ENCODE results near the gene MSI2. TPM values are rescaled to one million over a fixed set of nuclear protein-coding genes. Genes with fewer than 3 reads are reported as not detected.

Gene MSI2
- total and polyA plus RNA-seq, 12 donors = 32.6 to 411 (median 148) TPM

DNA sequence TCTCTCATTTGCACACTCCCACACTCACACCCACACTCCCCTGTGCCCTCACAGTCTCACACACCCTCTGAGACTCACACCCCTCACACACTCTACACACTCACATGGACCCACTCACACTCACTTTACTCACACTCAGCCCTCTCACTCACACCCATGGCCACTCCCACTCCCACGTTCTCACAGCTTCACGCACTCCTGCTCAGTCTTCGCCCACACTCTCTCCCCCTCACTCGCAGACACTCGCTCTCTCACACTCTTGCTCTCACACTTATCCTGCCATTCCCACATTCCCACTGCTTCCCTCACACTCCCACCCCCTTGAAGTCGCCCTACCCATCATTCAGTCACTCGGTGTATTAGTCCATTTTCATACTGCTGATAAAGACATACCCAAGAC lies 440.9 kb downstream of the MSI2 start:
- no peak overlapping the region for H3K27ac ChIP-seq
- no peak for DNase-seq
- H3K27me3 ChIP-seq = no peaks in the 10 kb centered on the region
- intact Hi-C loops (cut with DNase I) = loop anchor here in 1 of 2 donors (10.0 kb wide), 1 partner anchor 108 kb away; no protein-coding TSS in a partner anchor
- no peak overlapping the region for H3K4me3 ChIP-seq
- no peak for TF ChIP-seq POLR2A (IDR thresholded peaks at IDR 0.05)
- TF ChIP-seq, protein P1, sequence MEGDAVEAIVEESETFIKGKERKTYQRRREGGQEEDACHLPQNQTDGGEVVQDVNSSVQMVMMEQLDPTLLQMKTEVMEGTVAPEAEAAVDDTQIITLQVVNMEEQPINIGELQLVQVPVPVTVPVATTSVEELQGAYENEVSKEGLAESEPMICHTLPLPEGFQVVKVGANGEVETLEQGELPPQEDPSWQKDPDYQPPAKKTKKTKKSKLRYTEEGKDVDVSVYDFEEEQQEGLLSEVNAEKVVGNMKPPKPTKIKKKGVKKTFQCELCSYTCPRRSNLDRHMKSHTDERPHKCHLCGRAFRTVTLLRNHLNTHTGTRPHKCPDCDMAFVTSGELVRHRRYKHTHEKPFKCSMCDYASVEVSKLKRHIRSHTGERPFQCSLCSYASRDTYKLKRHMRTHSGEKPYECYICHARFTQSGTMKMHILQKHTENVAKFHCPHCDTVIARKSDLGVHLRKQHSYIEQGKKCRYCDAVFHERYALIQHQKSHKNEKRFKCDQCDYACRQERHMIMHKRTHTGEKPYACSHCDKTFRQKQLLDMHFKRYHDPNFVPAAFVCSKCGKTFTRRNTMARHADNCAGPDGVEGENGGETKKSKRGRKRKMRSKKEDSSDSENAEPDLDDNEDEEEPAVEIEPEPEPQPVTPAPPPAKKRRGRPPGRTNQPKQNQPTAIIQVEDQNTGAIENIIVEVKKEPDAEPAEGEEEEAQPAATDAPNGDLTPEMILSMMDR (IDR thresholded peaks at IDR 0.05) = no peak
- peaks cover 0 to 3% of the 10 kb centered on the region in 2 donors for H3K4me1 ChIP-seq (replicated peaks in 1 of 2)
- H3K9me3 ChIP-seq (replicated peaks in 1 of 3) = no peaks in the 10 kb centered on the region
- H3K36me3 ChIP-seq (replicated peaks in 1 of 2) = no peaks in the 10 kb centered on the region
- WGBS, 4 donors = 93 to 96% (median 95%) methylated on average over 7 of the region's 7 CpGs

DNA sequence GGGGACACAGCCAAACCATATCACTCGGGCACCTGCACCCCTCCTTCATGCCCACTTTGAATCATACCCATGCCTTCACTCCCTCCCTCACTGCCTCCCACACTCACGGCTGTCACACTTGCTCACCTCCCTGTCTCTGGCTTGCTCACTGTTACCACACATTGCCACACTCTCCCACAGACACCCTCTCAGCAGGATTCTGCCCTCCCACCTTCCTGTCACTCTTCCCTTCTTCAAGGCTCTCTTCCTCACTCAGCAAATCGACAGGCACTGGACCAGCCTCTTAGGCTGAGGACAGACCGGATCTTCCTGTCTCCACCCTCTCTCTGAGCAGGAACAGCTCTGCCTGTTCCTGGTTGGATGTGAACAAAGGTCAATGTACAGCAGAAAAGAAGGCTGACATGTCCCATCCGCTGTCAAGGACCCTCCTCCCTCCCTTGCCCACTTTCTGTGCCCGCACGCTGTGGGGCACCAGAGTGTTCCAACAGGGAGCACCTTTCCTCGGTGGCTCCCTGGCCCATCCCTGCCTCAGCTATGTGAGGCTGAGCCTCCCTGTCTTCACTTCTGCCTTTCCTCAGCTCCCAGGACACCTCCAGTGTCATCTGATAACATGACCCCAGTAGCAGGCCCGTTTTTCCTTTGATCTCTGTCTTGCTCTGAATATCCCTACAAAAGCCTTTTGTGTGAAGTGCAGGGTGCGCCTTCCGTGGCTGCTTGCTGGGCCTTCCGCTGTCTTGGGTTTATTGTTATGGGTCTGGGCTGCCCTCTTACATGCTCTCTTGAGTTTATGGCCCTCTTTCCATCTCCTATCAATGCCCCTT lies 441.8 kb downstream of the MSI2 start:
- no peaks in the 10 kb centered on the region for H3K9me3 ChIP-seq (replicated peaks in 1 of 3)
- H3K4me1 ChIP-seq (replicated peaks in 1 of 2) = peaks cover 0 to 3% of the 10 kb centered on the region in 2 donors
- no peak overlapping the region for H3K4me3 ChIP-seq
- DNase-seq = no peak
- TF ChIP-seq, protein P1 (IDR thresholded peaks at IDR 0.05) = no peak
- no peak for TF ChIP-seq POLR2A (IDR thresholded peaks at IDR 0.05)
- H3K27ac ChIP-seq = no peak overlapping the region
- WGBS, 4 donors = 82 to 89% (median 84%) methylated on average over 12 of the region's 12 CpGs
- H3K27me3 ChIP-seq = no peaks in the 10 kb centered on the region
- intact Hi-C loops (cut with DNase I) = loop anchor here in 1 of 2 donors (10.0 kb wide), 1 partner anchor 107 kb away; no protein-coding TSS in a partner anchor
- no peaks in the 10 kb centered on the region for H3K36me3 ChIP-seq (replicated peaks in 1 of 2)

DNA sequence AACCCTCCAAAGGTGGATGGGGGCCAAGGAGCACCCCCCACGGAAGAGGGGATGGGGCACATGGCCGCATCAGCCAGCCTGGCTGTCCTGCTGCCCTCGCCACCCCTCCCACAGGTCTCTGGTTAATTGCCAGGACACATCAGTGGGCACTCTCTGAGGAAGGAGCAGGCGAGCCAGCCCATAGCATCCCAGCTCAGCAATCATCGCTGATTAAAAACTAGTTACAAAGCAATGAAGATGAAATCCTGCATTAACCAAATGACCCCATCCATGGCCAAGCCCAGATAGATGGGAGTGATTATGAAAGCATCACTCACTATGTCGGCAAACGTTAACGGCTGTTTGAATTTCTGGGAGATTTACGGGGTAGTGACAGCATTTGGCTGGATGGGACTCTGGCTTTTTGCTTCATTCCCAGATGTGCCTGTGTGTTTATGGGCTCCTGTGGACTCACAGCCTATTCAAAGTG lies 443.5 kb downstream of the MSI2 start:
- Histone ChIP-seq H3K4me1 (replicated peaks in 1 of 2) (peaks cover 0 to 3% of the 10 kb centered on the region in 2 donors), H3K4me3 (no peak overlapping the region), H3K27ac (no peak overlapping the region), H3K9me3 (replicated peaks in 1 of 3) (no peaks in the 10 kb centered on the region), H3K36me3 (replicated peaks in 1 of 2) (no peaks in the 10 kb centered on the region), H3K27me3 (no peaks in the 10 kb centered on the region)
- intact Hi-C loops (cut with DNase I) = loop anchor here in 1 of 2 donors (10.0 kb wide), 1 partner anchor 105 kb away; no protein-coding TSS in a partner anchor
- no peak for TF ChIP-seq POLR2A (IDR thresholded peaks at IDR 0.05)
- TF ChIP-seq, protein P1 (IDR thresholded peaks at IDR 0.05) = no peak
- 61 to 77% (median 70%) methylated on average over 6 to 9 of the region's 9 CpGs for WGBS, 4 donors
- no peak for DNase-seq

DNA sequence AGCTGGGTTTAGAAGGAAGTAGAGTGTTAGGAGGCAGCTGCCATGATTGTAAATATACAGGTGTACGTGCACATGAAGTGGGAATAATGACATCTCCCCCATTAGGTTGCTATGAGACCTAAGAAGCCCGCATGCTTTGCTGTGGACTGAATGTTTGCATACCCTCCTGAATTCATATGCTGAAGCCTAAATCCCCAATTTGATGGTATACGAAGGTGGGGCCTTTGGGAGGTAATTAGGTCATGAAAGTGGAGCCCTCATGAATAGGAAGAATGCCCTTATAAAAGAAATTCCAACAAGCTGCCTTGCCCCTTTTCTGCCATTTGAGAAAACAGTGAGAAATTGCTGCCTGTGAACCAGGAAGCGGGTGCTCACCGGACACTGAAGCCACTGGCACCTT lies 444.8 kb downstream of the MSI2 start:
- DNase-seq = no peak
- TF ChIP-seq POLR2A (IDR thresholded peaks at IDR 0.05) = no peak
- TF ChIP-seq, protein P1 (IDR thresholded peaks at IDR 0.05) = no peak
- no peak overlapping the region for H3K27ac ChIP-seq
- H3K9me3 ChIP-seq (replicated peaks in 1 of 3) = no peaks in the 10 kb centered on the region
- no peaks in the 10 kb centered on the region for H3K36me3 ChIP-seq (replicated peaks in 1 of 2)
- intact Hi-C loops (cut with DNase I) = no loop called here
- 92 to 98% (median 96%) methylated on average over 4 to 5 of the region's 5 CpGs for WGBS, 4 donors
- H3K27me3 ChIP-seq = no peaks in the 10 kb centered on the region
- peaks cover 0 to 3% of the 10 kb centered on the region in 2 donors for H3K4me1 ChIP-seq (replicated peaks in 1 of 2)
- no peak overlapping the region for H3K4me3 ChIP-seq

All from adrenal gland (tissue), 12 donors.